Activated T-cell treated with anti-CD3 and anti-CD28 coated beads, Interleukin-2, amount 50 U/mL, for 24 hours (primary cell): ENCODE measurements around the gene BASP1.
"Not testable (repeated sequence)": the region's sequence is repeated elsewhere in the genome, so short reads cannot be mapped to it uniquely, and the experiment has no call there.

Source experiments
- DNase-seq: peaks from one replicate; pipeline ENCODE4 v3.0.0-alpha.2; 2020
- H3K27ac Mint-ChIP-seq: 2 replicates; pipeline ENCODE4 v1.8.0; 2020; ENCODE audit warnings: mild to moderate bottlenecking, mixed read lengths
- H3K27me3 Mint-ChIP-seq: 2 replicates; pipeline ENCODE4 v1.8.0; 2020; ENCODE audit warnings: mixed read lengths
- H3K36me3 Mint-ChIP-seq: 2 replicates; pipeline ENCODE4 v1.8.0; 2020; ENCODE audit warnings: low read depth, mixed read lengths
- H3K4me1 Mint-ChIP-seq: 2 replicates; pipeline ENCODE4 v1.8.0; 2020; ENCODE audit warnings: low read depth, mixed read lengths
- H3K4me3 Mint-ChIP-seq: 2 replicates; pipeline ENCODE4 v1.8.0; 2020; ENCODE audit warnings: mild to moderate bottlenecking, moderate library complexity, mixed read lengths
- H3K9me3 Mint-ChIP-seq: 2 replicates; pipeline ENCODE4 v1.8.0; 2020; ENCODE audit warnings: mixed read lengths

Gene BASP1

GRCh38 chr5:17314907-17315471 is 97.6 kb downstream of the BASP1 start:
- Mint-ChIP-seq H3K36me3 (no peaks in the 10 kb centered on the region), H3K4me3 (no peak overlapping the region), H3K9me3 (no peaks in the 10 kb centered on the region), H3K27me3 (no peaks in the 10 kb centered on the region), H3K4me1 (no peaks in the 10 kb centered on the region), H3K27ac (no peak overlapping the region)
- no peak for DNase-seq

GRCh38 chr5:17315710-17316221 is 98.3 kb downstream of the BASP1 start:
- no peak for DNase-seq
- no peaks in the 10 kb centered on the region for H3K4me1 Mint-ChIP-seq
- no peaks in the 10 kb centered on the region for H3K27me3 Mint-ChIP-seq
- H3K36me3 Mint-ChIP-seq = no peaks in the 10 kb centered on the region
- H3K27ac Mint-ChIP-seq = no peak overlapping the region
- H3K9me3 Mint-ChIP-seq = no peaks in the 10 kb centered on the region
- no peak overlapping the region for H3K4me3 Mint-ChIP-seq

- H3K36me3 Mint-ChIP-seq = no peaks in the 10 kb centered on the region
- H3K27me3 Mint-ChIP-seq = no peaks in the 10 kb centered on the region
- no peaks in the 10 kb centered on the region for H3K4me1 Mint-ChIP-seq
- DNase-seq = no peak
- no peak overlapping the region for H3K27ac Mint-ChIP-seq
- H3K4me3 Mint-ChIP-seq = no peak overlapping the region
- no peaks in the 10 kb centered on the region for H3K9me3 Mint-ChIP-seq
Measured at GRCh38 chr5:17316970-17317459, 99.6 kb downstream of the BASP1 start.

- no peak overlapping the region for H3K27ac Mint-ChIP-seq
Measured at GRCh38 chr5:17317473-17317872, 100.0 kb downstream of the BASP1 start.

GRCh38 chr5:17319095-17319494 is 101.7 kb downstream of the BASP1 start:
- H3K27ac Mint-ChIP-seq, DNase-seq, H3K27me3 Mint-ChIP-seq, H3K9me3 Mint-ChIP-seq, H3K4me3 Mint-ChIP-seq, H3K36me3 Mint-ChIP-seq, H3K4me1 Mint-ChIP-seq: not testable (repeated sequence)

More at GRCh38 chr5:17317473-17317872, 100.0 kb downstream of the BASP1 start:
- no peak overlapping the region for H3K4me3 Mint-ChIP-seq
- H3K36me3 Mint-ChIP-seq = no peaks in the 10 kb centered on the region
- no peaks in the 10 kb centered on the region for H3K9me3 Mint-ChIP-seq
- no peaks in the 10 kb centered on the region for H3K27me3 Mint-ChIP-seq
- no peaks in the 10 kb centered on the region for H3K4me1 Mint-ChIP-seq
- DNase-seq = no peak

- H3K27ac Mint-ChIP-seq = no peak overlapping the region
Measured at GRCh38 chr5:17325770-17326599, 108.6 kb downstream of the BASP1 start.

More at GRCh38 chr5:17325770-17326599, 108.6 kb downstream of the BASP1 start:
- peaks cover 5% of the 10 kb centered on the region for H3K9me3 Mint-ChIP-seq
- no peaks in the 10 kb centered on the region for H3K36me3 Mint-ChIP-seq
- no peaks in the 10 kb centered on the region for H3K4me1 Mint-ChIP-seq
- H3K4me3 Mint-ChIP-seq = no peak overlapping the region
- no peaks in the 10 kb centered on the region for H3K27me3 Mint-ChIP-seq
- no peak for DNase-seq
